SIG-M5 treated with dmso at 0.1 percent for 504 hours (cell line): ENCODE measurements around the gene PSMA7.

Experiments
- DNase-seq: peaks from one replicate; lab custom pipeline; 2025; ENCODE audit not compliant: unreplicated experiment; lab: John Stamatoyannopoulos, UW

Gene PSMA7

GRCh38 chr20:62137478-62138203 is 5.6 kb downstream of the PSMA7 start:
- no peak for DNase-seq

DNA sequence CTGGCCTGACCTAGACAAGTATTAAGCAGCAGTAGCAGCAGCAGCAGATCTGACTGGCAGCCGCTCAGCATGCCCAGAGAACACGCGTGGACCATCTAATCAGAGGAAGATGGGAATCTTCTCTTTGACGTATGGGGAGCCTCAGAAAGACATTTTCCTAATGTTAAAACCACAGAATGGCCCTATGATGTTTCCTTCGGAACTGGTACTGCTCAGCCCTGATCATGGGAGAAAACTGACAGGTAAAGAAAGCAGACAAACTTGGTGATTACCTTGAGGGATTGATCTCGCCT is 6.2 kb downstream of the PSMA7 start:
- no peak for DNase-seq

- peak; percentile 63 for DNase-seq
Observed at GRCh38 chr20:62136283-62137091, 6.7 kb downstream of the PSMA7 start.

GRCh38 chr20:62135573-62136266 is 7.5 kb downstream of the PSMA7 start:
- no peak for DNase-seq

DNA sequence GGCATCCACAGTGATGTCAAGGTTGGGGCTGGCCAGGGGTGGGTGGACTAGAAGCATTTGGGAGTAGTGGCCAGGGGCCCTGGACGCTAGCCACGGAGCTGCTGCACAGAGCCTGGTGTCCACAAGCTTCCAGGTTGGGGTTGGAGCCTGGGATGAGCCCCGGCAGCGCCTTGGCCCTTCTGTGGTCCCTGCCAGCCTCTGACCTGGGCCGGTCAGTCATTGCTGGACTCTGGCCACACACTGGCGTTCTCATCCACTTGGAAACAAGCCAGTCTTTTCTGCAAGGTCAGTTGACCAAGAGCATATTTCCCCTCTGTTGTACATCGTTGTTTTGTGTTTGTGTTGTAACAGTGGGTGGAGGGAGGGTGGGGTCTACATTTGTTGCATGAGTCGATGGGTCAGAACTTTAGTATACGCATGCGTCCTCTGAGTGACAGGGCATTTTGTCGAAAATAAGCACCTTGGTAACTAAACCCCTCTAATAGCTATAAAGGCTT is 8.4 kb downstream of the PSMA7 start:
- no peak for DNase-seq

DNA sequence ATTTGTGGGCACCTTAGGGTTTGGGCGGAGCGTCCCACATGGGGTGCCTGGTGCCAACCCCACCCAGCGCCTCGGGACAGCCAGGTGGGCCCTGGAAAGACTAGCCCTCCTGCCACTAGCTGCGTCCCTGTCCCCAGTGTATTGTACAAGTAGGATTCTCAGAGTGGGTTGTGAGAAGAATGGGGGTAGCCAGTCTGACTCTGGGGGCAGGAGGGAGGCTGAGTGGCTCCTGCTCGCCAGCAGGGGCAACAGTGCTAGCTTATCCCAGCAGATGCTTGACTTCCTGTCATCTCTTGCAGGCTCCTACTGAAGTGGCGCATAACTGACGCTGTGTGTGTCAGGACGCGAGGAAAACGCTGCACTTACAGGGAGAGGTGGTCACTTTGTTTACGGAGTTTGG is 9.3 kb downstream of the PSMA7 start:
- DNase-seq: peak; percentile 22

- DNase-seq: no peak
Observed at GRCh38 chr20:62133051-62133845, 9.9 kb downstream of the PSMA7 start.

GRCh38 chr20:62132421-62132820 is 10.8 kb downstream of the PSMA7 start:
- no peak for DNase-seq

GRCh38 chr20:62131560-62132320 is 11.5 kb downstream of the PSMA7 start:
- no peak for DNase-seq

- DNase-seq: no peak
Observed at GRCh38 chr20:62129731-62130531, 13.3 kb downstream of the PSMA7 start.

- no peak for DNase-seq
Observed at GRCh38 chr20:62128502-62128901, 14.7 kb downstream of the PSMA7 start.

DNA sequence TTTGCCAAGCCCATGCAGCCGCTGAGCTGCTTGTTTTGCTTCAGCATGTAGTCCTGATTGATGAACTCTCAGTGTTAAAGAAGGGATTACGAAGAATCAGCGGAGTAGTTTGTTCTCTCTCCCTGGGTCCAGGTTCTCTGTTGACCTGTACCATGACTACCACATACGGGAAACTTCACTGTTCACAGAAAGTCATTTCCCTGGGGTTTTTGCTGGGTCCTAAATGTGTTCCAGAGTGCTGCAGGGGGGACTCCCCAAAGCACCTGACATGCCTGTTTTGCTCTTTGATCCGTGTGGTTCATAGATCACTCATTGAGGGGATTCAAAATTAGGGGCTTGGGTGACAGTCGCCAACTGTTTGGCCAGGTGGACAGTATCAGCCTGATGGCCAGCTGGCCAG is 15.4 kb downstream of the PSMA7 start:
- no peak for DNase-seq

- no peak for DNase-seq
Observed at GRCh38 chr20:62126141-62126540, 17.1 kb downstream of the PSMA7 start.

GRCh38 chr20:62123450-62124118 is 19.6 kb downstream of the PSMA7 start:
- DNase-seq: peak; percentile 64

GRCh38 chr20:62122654-62123449 is 20.3 kb downstream of the PSMA7 start:
- peak; percentile 26 for DNase-seq

- peak; percentile 95 for DNase-seq
Observed at GRCh38 chr20:62121776-62122653, 21.2 kb downstream of the PSMA7 start, which contains the start of gene LSM14B. TSS of gene LSM14B (plus strand) at chr20:62122475. CDS start at chr20:62122667, 192 bp downstream.
